GM23248 (cell line): ENCODE measurements around the gene SNTA1.

ENCODE experiments used
- EZH2 ChIP-seq: fragments of 200-600 bp; sonication (generic); IDR thresholded peaks from 2 replicates; pipeline ENCODE4 v1.6.1; 2018; ENCODE audit warnings: antibody characterized with exemption, mild to moderate bottlenecking; ENCODE audit not compliant: insufficient read depth, poor library complexity, severe bottlenecking
- EZH2phosphoT487 ChIP-seq: fragments of 200-600 bp; sonication (generic); IDR thresholded peaks from 2 replicates; pipeline ENCODE4 v1.6.1; 2018; ENCODE audit warnings: antibody characterized with exemption, moderate library complexity, mild to moderate bottlenecking, low read depth; ENCODE audit not compliant: insufficient read depth

DNA sequence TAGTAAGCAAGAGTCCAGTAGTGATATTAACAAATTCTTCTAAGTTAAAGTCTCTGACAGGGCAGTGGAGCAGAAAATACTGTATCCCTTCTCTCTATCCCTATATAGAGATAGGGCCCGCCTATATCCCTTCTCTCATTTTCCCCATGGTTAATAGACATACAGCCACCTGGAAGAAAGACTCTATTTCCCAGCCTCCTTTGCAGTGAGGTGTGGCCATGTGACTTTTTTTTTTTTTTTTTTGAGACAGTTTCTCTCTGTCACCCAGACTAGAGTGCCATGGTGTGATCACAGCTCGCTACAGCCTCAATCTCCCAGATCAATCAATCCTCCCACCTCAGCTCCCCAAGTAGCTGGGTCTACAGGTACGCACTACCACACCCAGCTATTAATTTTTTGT lies 25.5 kb downstream of the SNTA1 start:
- TF ChIP-seq EZH2 (no peak), EZH2phosphoT487 (no peak)
